Cerebellar nuclear complex (tissue), 1 donor: ENCODE measurements around the gene HADHB.
"Not testable (repeated sequence)": the region's sequence is repeated elsewhere in the genome, so short reads cannot be mapped to it uniquely, and the experiment has no call there.

Source experiments
- DNase-seq, 2 experiments: peaks; one replicate each; lab custom pipeline; 2025; lab: John Stamatoyannopoulos, UW

Gene HADHB

GRCh38 chr2:26297061-26297460 lies 52.3 kb downstream of the HADHB start:
- DNase-seq: no peak

- no peak for DNase-seq
Measured at GRCh38 chr2:26298286-26298637, 53.5 kb downstream of the HADHB start.

- no peak for DNase-seq
Measured at GRCh38 chr2:26298638-26299393, 54.1 kb downstream of the HADHB start.

- DNase-seq: no peak
Measured at GRCh38 chr2:26299471-26300101, 54.8 kb downstream of the HADHB start.

GRCh38 chr2:26300234-26300925 lies 55.6 kb downstream of the HADHB start:
- DNase-seq: no peak

GRCh38 chr2:26302846-26303245 lies 58.1 kb downstream of the HADHB start:
- no peak for DNase-seq

GRCh38 chr2:26305094-26305493 lies 60.4 kb downstream of the HADHB start:
- DNase-seq: not testable (repeated sequence)

GRCh38 chr2:26305540-26305939 lies 60.8 kb downstream of the HADHB start:
- no peak for DNase-seq

GRCh38 chr2:26309921-26310320 lies 65.2 kb downstream of the HADHB start:
- DNase-seq: no peak

GRCh38 chr2:26312471-26312870 lies 67.7 kb downstream of the HADHB start:
- DNase-seq: no peak

- no peak for DNase-seq
Measured at GRCh38 chr2:26313446-26313845, 68.7 kb downstream of the HADHB start.

- no peak for DNase-seq
Measured at GRCh38 chr2:26314243-26314642, 69.5 kb downstream of the HADHB start.

- no peak for DNase-seq
Measured at GRCh38 chr2:26316041-26316440, 71.3 kb downstream of the HADHB start.

GRCh38 chr2:26316845-26317244 lies 72.1 kb downstream of the HADHB start:
- no peak for DNase-seq

GRCh38 chr2:26317377-26318105 lies 72.8 kb downstream of the HADHB start:
- DNase-seq: peak; percentile 35 to 88

- peak; percentile 74 to 77 for DNase-seq
Measured at GRCh38 chr2:26318950-26319349, 74.2 kb downstream of the HADHB start.

- DNase-seq: not testable (repeated sequence)
Measured at GRCh38 chr2:26324479-26324878, 79.7 kb downstream of the HADHB start.

GRCh38 chr2:26324903-26325302 lies 80.2 kb downstream of the HADHB start:
- no peak for DNase-seq

- no peak for DNase-seq
Measured at GRCh38 chr2:26325851-26326250, 81.1 kb downstream of the HADHB start.

- DNase-seq: no peak
Measured at GRCh38 chr2:26326514-26326913, 81.8 kb downstream of the HADHB start.

- DNase-seq: no peak
Measured at GRCh38 chr2:26327291-26328272, 82.8 kb downstream of the HADHB start.
